ENCODE results near the gene IMPDH1. TPM values are rescaled to one million over a fixed set of nuclear protein-coding genes. Genes with fewer than 3 reads are reported as not detected.
A peak's percentile ranks its signal among the peaks of the same experiment; 100 is the strongest.

The IMPDH1 gene
- total RNA-seq, 2 donors from 2014 or later = 44.7 to 49.4 TPM

GRCh38 chr7:128373606-128374005, 36.2 kb downstream of the IMPDH1 start:
- peak; percentile 2 for DNase-seq (ENCODE audit: low spot score)
- intact Hi-C loops (cut with DNase I) = no loop called here

- intact Hi-C loops (cut with DNase I) = no loop called here
Observed at GRCh38 chr7:128370491-128370890, 39.3 kb downstream of the IMPDH1 start.

GRCh38 chr7:128366986-128367385, 42.8 kb downstream of the IMPDH1 start:
- no peak for DNase-seq (ENCODE audit: low spot score)

More at GRCh38 chr7:128370491-128370890, 39.3 kb downstream of the IMPDH1 start:
- no peak for DNase-seq (ENCODE audit: low spot score)

GRCh38 chr7:128366300-128366699, 43.5 kb downstream of the IMPDH1 start:
- intact Hi-C loops (cut with DNase I) = no loop called here
- DNase-seq (ENCODE audit: low spot score) = no peak

More at GRCh38 chr7:128366986-128367385, 42.8 kb downstream of the IMPDH1 start:
- intact Hi-C loops (cut with DNase I) = no loop called here

- intact Hi-C loops (cut with DNase I) = no loop called here
- DNase-seq (ENCODE audit: low spot score) = no peak
Observed at GRCh38 chr7:128365432-128365831, 44.4 kb downstream of the IMPDH1 start.

GRCh38 chr7:128364166-128364870, 45.5 kb downstream of the IMPDH1 start:
- DNase-seq (ENCODE audit: low spot score) = no peak
- intact Hi-C loops (cut with DNase I) = no loop called here

GRCh38 chr7:128363261-128363721, 46.5 kb downstream of the IMPDH1 start:
- intact Hi-C loops (cut with DNase I) = no loop called here
- no peak for DNase-seq (ENCODE audit: low spot score)

- no peak for DNase-seq (ENCODE audit: low spot score)
Observed at GRCh38 chr7:128362670-128363069, 47.1 kb downstream of the IMPDH1 start.

GRCh38 chr7:128361411-128362379, 48.1 kb downstream of the IMPDH1 start, which contains the start of gene PRRT4:
PRRT4 (minus strand) TSS chr7:128361690.
- DNase-seq (ENCODE audit: low spot score) = no peak
- intact Hi-C loops (cut with DNase I) = no loop called here

More at GRCh38 chr7:128362670-128363069, 47.1 kb downstream of the IMPDH1 start:
- intact Hi-C loops (cut with DNase I) = no loop called here

GRCh38 chr7:128360359-128360678, 49.5 kb downstream of the IMPDH1 start:
- no peak for DNase-seq (ENCODE audit: low spot score)
- intact Hi-C loops (cut with DNase I) = no loop called here

GRCh38 chr7:128359939-128360338, 49.8 kb downstream of the IMPDH1 start:
- DNase-seq (ENCODE audit: low spot score) = no peak
- intact Hi-C loops (cut with DNase I) = no loop called here

GRCh38 chr7:128359336-128359735, 50.4 kb downstream of the IMPDH1 start:
- intact Hi-C loops (cut with DNase I) = no loop called here
- DNase-seq (ENCODE audit: low spot score) = no peak

- DNase-seq (ENCODE audit: low spot score) = no peak
- intact Hi-C loops (cut with DNase I) = no loop called here
Observed at GRCh38 chr7:128358233-128358632, 51.5 kb downstream of the IMPDH1 start.

- intact Hi-C loops (cut with DNase I) = no loop called here
Observed at GRCh38 chr7:128357217-128357613, 52.6 kb downstream of the IMPDH1 start.

GRCh38 chr7:128356546-128357216, 53.1 kb downstream of the IMPDH1 start:
- intact Hi-C loops (cut with DNase I) = no loop called here
- no peak for DNase-seq (ENCODE audit: low spot score)

More at GRCh38 chr7:128357217-128357613, 52.6 kb downstream of the IMPDH1 start:
- no peak for DNase-seq (ENCODE audit: low spot score)

GRCh38 chr7:128353610-128354009, 56.2 kb downstream of the IMPDH1 start:
- no peak for DNase-seq (ENCODE audit: low spot score)
- intact Hi-C loops (cut with DNase I) = no loop called here

GRCh38 chr7:128353189-128353588, 56.6 kb downstream of the IMPDH1 start:
- intact Hi-C loops (cut with DNase I) = no loop called here
- DNase-seq (ENCODE audit: low spot score) = no peak

- intact Hi-C loops (cut with DNase I) = no loop called here
- no peak for DNase-seq (ENCODE audit: low spot score)
Observed at GRCh38 chr7:128352636-128353035, 57.1 kb downstream of the IMPDH1 start.

- DNase-seq (ENCODE audit: low spot score) = peak; percentile 91
Observed at GRCh38 chr7:128352153-128352537, 57.6 kb downstream of the IMPDH1 start.

More at GRCh38 chr7:128352153-128352537, 57.6 kb downstream of the IMPDH1 start:
- intact Hi-C loops (cut with DNase I) = no loop called here
